Fibroblast of the aortic adventitia (primary cell): ENCODE data around the gene DNAAF8. TPM values are rescaled to one million over a fixed set of nuclear protein-coding genes. Genes with fewer than 3 reads are reported as not detected.

Experiments used
- DNase-seq: peaks from one replicate; pipeline ENCODE4 v3.0.0-alpha.2; 2010; ENCODE audit warnings: low read depth
- H3K4me3 ChIP-seq: 2 replicates; pipeline ENCODE4 v1.5.1; 2011; ENCODE audit warnings: low read depth, mild to moderate bottlenecking, control low read depth, low read length, moderate library complexity
- total RNA-seq: library from RNA; depleted of rRNA; stranded (reverse); fragments of >200 nt; gene quantifications from 2 replicates; pipeline ENCODE4 v1.2.3, GENCODE V29; 2012; ENCODE audit warnings: low replicate concordance
- TF ChIP-seq, protein P1 (sequence below): IDR thresholded peaks from 2 replicates; pipeline ENCODE4 v1.5.1; 2011; ENCODE audit warnings: mild to moderate bottlenecking, low read length, control low read depth, inconsistent platforms; ENCODE audit not compliant: insufficient read depth

The DNAAF8 gene
- total RNA-seq, 1 donor = 1.4 TPM

DNA sequence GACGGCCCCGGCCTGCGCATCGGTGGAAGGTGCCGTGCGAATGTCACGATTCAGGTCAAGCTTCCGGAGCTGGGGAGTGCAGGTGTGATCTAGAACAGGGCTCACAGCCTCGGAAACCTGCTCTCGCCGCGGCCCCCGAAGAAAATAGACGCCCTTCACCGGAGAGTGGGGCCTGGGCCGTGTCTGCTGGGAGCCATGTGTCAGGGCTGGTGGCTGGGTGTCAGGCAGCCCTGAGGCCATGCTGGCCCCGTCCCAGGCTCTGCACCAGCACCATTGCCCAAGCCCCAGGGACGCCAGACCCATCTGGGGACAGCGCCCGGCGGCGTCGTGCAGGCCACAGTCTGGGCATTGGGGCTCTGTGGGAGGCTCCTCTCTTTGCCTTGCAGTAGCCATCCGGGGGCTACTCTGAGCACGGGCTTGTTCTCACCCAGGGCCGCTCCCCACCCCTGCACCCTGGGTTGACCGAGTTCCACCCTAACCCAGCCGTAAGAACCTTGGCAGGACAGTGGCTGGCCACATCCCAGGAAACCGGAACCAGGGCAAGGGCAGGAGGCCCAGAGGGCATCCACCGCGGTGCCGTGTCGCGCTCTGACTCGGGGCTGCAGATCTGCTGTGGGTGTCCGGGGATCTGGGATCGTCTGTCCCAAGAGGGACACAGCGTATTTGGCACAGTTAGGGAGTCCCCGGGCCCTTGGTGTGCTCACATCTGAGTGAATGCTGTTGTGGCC is 46.2 kb upstream of the DNAAF8 start:
- TF ChIP-seq, protein P1, sequence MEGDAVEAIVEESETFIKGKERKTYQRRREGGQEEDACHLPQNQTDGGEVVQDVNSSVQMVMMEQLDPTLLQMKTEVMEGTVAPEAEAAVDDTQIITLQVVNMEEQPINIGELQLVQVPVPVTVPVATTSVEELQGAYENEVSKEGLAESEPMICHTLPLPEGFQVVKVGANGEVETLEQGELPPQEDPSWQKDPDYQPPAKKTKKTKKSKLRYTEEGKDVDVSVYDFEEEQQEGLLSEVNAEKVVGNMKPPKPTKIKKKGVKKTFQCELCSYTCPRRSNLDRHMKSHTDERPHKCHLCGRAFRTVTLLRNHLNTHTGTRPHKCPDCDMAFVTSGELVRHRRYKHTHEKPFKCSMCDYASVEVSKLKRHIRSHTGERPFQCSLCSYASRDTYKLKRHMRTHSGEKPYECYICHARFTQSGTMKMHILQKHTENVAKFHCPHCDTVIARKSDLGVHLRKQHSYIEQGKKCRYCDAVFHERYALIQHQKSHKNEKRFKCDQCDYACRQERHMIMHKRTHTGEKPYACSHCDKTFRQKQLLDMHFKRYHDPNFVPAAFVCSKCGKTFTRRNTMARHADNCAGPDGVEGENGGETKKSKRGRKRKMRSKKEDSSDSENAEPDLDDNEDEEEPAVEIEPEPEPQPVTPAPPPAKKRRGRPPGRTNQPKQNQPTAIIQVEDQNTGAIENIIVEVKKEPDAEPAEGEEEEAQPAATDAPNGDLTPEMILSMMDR = no peak
- H3K4me3 ChIP-seq = no peak overlapping the region
- no peak for DNase-seq

DNA sequence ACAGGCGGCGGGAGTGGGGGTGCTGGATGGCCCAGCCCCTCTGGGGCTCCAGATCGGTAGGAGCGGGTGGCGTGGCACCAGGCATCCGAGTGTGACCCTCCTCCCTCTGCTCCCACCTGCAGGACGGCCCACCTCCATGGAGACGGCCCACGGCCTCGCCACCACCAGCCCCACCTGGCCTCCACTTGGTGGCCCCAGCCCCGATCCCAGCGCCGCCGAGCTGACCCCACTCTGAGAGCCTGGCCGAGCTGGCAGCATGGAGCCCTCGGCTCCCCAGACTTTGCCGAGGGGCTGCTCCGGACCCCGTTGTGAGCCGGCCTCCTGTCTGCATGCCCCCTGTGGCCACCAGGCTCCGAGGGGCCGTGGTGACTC is 45.7 kb upstream of the DNAAF8 start:
- no peak overlapping the region for H3K4me3 ChIP-seq
- TF ChIP-seq, protein P1 = no peak
- no peak for DNase-seq

DNA sequence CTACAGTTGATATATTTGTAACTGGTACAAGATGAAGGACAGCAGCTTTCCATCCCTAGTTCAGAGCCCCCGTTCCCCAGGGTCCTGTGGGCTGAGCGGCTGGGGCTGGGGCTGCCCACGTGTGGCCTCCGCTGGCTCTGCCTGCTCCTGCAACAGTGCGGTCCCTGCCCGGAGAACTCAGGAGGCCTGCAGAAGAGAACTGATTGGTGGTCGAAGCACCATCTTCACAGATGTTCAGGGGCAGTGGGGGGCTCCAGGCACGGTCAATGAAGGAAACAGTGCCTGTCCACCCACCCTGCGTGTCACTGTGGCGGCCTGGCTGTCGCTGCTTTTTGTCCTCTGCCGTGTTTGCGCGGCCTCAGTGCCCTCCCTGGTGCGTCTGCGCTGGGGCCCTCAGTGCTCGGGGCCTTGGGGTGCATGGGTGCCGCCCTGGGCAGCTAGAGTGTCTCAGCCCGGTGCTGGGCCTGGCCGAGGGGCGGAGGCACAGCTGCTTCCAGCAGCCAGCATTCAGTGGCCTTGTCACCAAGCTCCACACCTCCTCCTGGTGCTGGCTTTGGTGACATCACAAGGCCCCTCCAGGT is 45.2 kb upstream of the DNAAF8 start:
- no peak overlapping the region for H3K4me3 ChIP-seq
- no peak for DNase-seq
- TF ChIP-seq, protein P1 = no peak

DNA sequence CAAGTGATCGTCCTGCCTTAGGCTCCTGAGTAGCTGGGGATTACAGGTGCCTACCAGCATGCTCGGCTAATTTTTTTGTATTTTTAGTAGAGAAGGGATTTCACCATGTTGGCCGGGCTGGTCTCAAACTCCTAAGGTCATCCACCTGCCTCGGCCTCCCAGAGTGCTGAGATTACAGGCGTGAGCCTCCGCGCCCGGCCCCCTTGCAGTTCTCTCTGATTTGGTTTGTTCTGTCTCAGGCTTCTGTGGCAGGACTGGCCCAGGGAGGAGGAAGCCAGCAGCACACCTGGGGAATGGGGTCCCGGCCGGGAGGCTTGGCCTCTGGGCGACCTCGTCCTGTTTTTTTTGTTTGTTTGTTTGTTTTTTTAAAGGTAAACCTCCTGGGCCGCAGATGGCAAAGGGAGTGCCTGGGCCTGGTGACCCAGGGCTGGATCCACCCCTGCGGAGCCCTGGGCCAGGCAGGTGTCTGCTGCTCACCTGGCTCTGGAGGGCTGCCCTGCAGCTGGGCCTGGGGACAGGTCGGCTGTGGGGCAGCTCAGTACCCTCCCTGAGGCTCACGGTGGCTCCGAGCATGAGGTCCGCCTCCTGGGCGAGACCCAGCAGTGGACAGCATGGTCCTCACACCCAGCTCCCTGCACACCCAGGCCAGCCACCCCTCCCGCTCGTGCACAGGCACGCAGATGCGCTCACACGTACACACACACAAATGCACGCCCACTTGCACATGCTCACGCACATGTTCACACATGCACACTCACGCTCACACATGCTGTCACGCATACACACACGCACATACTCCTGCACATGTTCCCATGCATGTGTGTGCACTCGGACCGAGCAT is 44.3 kb upstream of the DNAAF8 start:
- H3K4me3 ChIP-seq = no peak overlapping the region
- TF ChIP-seq, protein P1 = no peak
- no peak for DNase-seq

DNA sequence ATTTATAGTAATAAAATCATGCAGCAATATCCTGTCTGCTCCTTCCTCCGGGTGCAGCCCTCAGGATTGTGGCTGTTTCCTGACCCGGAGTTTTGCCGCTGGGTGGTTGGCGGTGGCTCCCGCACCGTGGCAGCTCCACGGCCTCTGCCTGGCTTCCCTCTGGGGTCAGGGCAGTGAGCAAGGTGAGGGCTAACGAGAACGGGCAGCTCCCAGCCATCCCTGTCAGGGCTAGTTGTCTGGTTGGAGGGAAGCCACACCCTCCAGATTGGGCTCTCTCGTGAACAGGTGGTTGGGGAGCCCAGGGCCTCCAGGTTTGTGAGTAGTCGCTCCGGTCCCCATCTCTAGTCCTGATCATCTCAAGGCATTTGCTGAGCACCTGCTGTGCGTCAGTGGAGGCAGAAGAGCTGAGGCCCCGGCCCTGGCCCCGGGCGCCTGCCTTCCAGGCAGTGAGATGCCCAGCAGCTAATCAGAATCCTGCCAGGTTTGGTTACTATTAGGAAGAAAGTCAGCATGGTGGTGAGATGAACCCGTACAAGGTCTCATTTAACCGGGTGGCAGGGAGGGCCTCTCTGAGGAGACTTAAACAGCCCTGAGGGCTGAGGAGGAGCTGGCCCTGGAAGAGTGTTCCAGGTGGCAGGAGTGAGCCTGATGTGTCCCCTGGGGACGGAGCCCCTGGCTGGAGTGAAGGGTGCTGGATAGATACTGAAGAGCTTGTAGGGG is 43.2 kb upstream of the DNAAF8 start:
- no peak for DNase-seq
- TF ChIP-seq, protein P1 = no peak

DNA sequence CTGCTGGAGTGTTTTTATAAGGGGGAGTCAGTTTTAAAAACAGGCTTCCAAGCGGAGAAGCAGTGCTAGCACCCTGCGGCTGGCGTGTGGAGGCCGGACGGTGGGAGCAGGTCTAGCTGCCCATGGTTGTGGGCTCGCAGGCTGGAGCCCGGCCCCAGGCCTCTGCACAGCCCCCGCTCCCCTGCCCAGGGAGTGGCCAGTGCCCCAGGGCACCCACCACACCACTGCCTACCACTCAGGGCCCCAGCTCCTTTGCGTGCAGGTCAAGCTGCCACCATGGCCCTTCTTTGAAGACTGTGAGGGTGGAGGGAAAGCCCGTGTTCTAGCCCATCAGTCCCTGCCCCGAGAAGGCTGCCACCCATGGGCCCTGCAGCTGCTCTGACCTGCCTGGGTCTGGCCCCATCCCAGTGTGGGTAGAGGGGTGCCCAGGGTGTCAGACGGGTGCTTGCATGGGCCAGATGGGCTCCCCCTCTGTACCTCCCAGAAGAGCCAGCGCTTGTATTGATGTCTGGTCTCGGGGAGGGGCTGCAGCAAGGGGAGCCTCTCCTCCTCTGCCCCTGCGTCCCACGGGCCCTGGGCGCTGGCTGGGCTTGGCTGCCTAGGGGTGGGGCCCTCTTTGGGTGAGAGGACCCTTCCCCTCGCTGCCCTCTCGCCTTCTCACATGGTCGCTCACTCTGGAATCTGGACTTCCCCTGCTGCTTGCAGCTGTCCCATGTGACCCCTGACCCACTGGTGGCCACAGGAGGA is 42.5 kb upstream of the DNAAF8 start:
- H3K4me3 ChIP-seq = no peak overlapping the region
- TF ChIP-seq, protein P1 = no peak
- no peak for DNase-seq

More for the DNA sequence above, 43.2 kb upstream of the DNAAF8 start:
- no peak overlapping the region for H3K4me3 ChIP-seq
